Ovary (tissue), 9 donors: ENCODE data around the gene USP20. TPM values are rescaled to one million over a fixed set of nuclear protein-coding genes. Genes with fewer than 3 reads are reported as not detected.

Experiments used
- DNase-seq, 5 donors: peaks; one replicate each; pipeline ENCODE4 v3.0.0-alpha.2; 2019 to 2020
- H3K27ac ChIP-seq, 2 donors: fragments of 200-600 bp; one replicate each; pipeline versions ENCODE4 v1.5.1 to v1.8.0; 2019 to 2022
- H3K27me3 ChIP-seq: fragments of 200-600 bp; one replicate; pipeline ENCODE4 v1.8.0; 2022
- H3K36me3 ChIP-seq: fragments of 200-600 bp; sonication (generic); one replicate; pipeline ENCODE4 v1.5.1; 2019
- H3K4me1 ChIP-seq: one replicate; pipeline ENCODE4 v1.8.1; 2013; ENCODE audit warnings: mild to moderate bottlenecking, moderate library complexity; ENCODE audit not compliant: insufficient read depth
- H3K4me3 ChIP-seq: fragments of 200-600 bp; sonication (generic); one replicate; pipeline ENCODE4 v1.5.1; 2017
- H3K9me3 ChIP-seq, 2 donors: fragments of 200-600 bp in 1 of 2; sonication (generic) in 1 of 2; one replicate each; pipeline versions ENCODE4 v1.5.1 to v1.8.1; 2013 to 2019; ENCODE audit warnings: mild to moderate bottlenecking in 1 of 2, moderate library complexity in 1 of 2
- CTCF ChIP-seq, 3 donors: fragments of 450-650 bp in 2 of 3; fragments of 200-600 bp in 1 of 3; IDR thresholded peaks; one replicate each; pipeline versions ENCODE4 v1.5.1 to v1.8.0; 2016 to 2022; ENCODE audit warnings: antibody characterized with exemption in 3 of 3, mild to moderate bottlenecking in 1 of 3
- EP300 ChIP-seq: sonication (generic); formaldehyde crosslinking; IDR thresholded peaks from one replicate; pipeline ENCODE4 v1.6.1; 2017; ENCODE audit warnings: antibody characterized with exemption
- POLR2A ChIP-seq: fragments of 450-650 bp; IDR thresholded peaks from one replicate; pipeline ENCODE4 v1.6.1; 2017; ENCODE audit warnings: antibody characterized with exemption, mild to moderate bottlenecking, moderate library complexity
- WGBS, 3 donors: extraction: QIAGEN DNeasy Blood & Tissue Kit in 1 of 3; methylation state at CpG; one replicate each; pipeline versions ENCODE4 v1.1.5 to v1.1.7; 2013 to 2017; 5-methylcytosine and 5-hydroxymethylcytosine counted together
- intact Hi-C, 4 donors: fragments of 100-400 bp; cut with DNase I; formaldehyde crosslinking; loops; one replicate each; pipeline versions ENCODE4 v1.11.0 to v1.15.1; 2022 to 2023
- polyA plus RNA-seq, 2 donors: library from polyadenylated mRNA; stranded (reverse); fragments of 200-250 nt in 1 of 2; fragments of 350-450 nt in 1 of 2; fragmentation: Illumina TruSeq in 1 of 2; extraction: RNeasy Lipid Tissue Mini Kit (QIAGEN cat#74804) in 1 of 2; gene quantifications; one replicate each; pipeline ENCODE4 v1.2.3, GENCODE V29; 2013 to 2014
- total RNA-seq, 7 donors: library from RNA; depleted of rRNA in 2 of 7; stranded (reverse); fragments of >200 nt in 2 of 7; fragmentation: NEBNext Ultra II Directional in 3 of 7; extraction: Animal tissue kit (Norgen Biotek cat#: 25700) in 3 of 7; gene quantifications; one replicate each; pipeline versions ENCODE4 v1.1.0 to v1.2.4, GENCODE V29; 2016 to 2023
- donor health status: DM: no; HTN: no; CAD: no; lungs with moderate emphysema.
- donor health status: DM: no; HTN: no; CAD: no.
- donor health status: Bipolar disorder and iron deficiency.
- donor health status: DM: yes; HTN: yes; CAD: no.
- donor health status: DM: no; HTN: no; CAD: no.
- donor health status: DM: yes; HTN: yes; CAD: no.

Gene USP20
- total and polyA plus RNA-seq, 9 donors = 6.8 to 39.8 (median 30.7) TPM

- TF ChIP-seq POLR2A (no peak), EP300 (no peak), CTCF (IDR thresholded peaks at IDR 0.05) (no peak)
- DNase-seq = no peak
- Histone ChIP-seq H3K27me3 (no peaks in the 10 kb centered on the region), H3K9me3 (no peaks in the 10 kb centered on the region), H3K4me1 (no peaks in the 10 kb centered on the region), H3K36me3 (no peaks in the 10 kb centered on the region), H3K27ac (no peak overlapping the region), H3K4me3 (no peak overlapping the region)
- WGBS, 3 donors = 84 to 87% (median 86%) methylated on average over 11 of the region's 11 CpGs
- intact Hi-C loops = no loop called here
These were observed 23.1 kb downstream of the USP20 start for GRCh38 chr9:129858167-129858962.

GRCh38 chr9:129860653-129861446, 25.6 kb downstream of the USP20 start:
- intact Hi-C loops = no loop called here
- 73 to 76% (median 76%) methylated on average over 11 of the region's 11 CpGs for WGBS, 3 donors

GRCh38 chr9:129861447-129861827, 26.2 kb downstream of the USP20 start:
- no peak overlapping the region for H3K27ac ChIP-seq
- H3K27me3 ChIP-seq = no peaks in the 10 kb centered on the region
- no peak overlapping the region for H3K4me3 ChIP-seq
- no peaks in the 10 kb centered on the region for H3K36me3 ChIP-seq
- H3K9me3 ChIP-seq = no peaks in the 10 kb centered on the region
- intact Hi-C loops = no loop called here
- 77 to 81% (median 78%) methylated on average over 12 of the region's 12 CpGs for WGBS, 3 donors
- DNase-seq = no peak
- H3K4me1 ChIP-seq = no peaks in the 10 kb centered on the region
- no peak for TF ChIP-seq POLR2A
- TF ChIP-seq CTCF (IDR thresholded peaks at IDR 0.05) = no peak
- TF ChIP-seq EP300 = no peak

More at GRCh38 chr9:129860653-129861446, 25.6 kb downstream of the USP20 start:
- no peak for DNase-seq
- Histone ChIP-seq H3K27me3 (no peaks in the 10 kb centered on the region), H3K9me3 (no peaks in the 10 kb centered on the region), H3K4me3 (no peak overlapping the region), H3K36me3 (no peaks in the 10 kb centered on the region), H3K4me1 (no peaks in the 10 kb centered on the region), H3K27ac (no peak overlapping the region)
- TF ChIP-seq EP300 (no peak), CTCF (IDR thresholded peaks at IDR 0.05) (no peak), POLR2A (no peak)

- H3K27ac ChIP-seq = no peak overlapping the region
- no peaks in the 10 kb centered on the region for H3K9me3 ChIP-seq
- TF ChIP-seq POLR2A = no peak
- TF ChIP-seq EP300 = no peak
- TF ChIP-seq CTCF (IDR thresholded peaks at IDR 0.05) = no peak
- H3K27me3 ChIP-seq = no peaks in the 10 kb centered on the region
- H3K4me1 ChIP-seq = no peaks in the 10 kb centered on the region
- DNase-seq = no peak
- WGBS, 3 donors = 58 to 59% (median 59%) methylated on average over 14 of the region's 14 CpGs
- no peak overlapping the region for H3K4me3 ChIP-seq
- H3K36me3 ChIP-seq = no peaks in the 10 kb centered on the region
- intact Hi-C loops = no loop called here
These were observed 27.9 kb downstream of the USP20 start for GRCh38 chr9:129863059-129863690.
